ENCODE measurements around the gene ZNF527.
A peak's percentile ranks its signal among the peaks of the same experiment; 100 is the strongest.

The ZNF527 gene

GRCh38 chr19:37370880-37371661, at the start of gene ZNF527:
TSS of gene ZNF527 (plus strand) at chr19:37371099. CDS start at chr19:37374199, 3,100 bp downstream.
- peak; percentile 93 for DNase-seq
- H3K9ac ChIP-seq (ENCODE audit: low read length): peak within 1 kb of the TSS; percentile 66
- H2AFZ ChIP-seq (ENCODE audit: low read length): peak within 1 kb of the TSS; percentile 78

GRCh38 chr19:37329686-37330085, 41.2 kb upstream of the ZNF527 start:
- no peaks in the 10 kb centered on the region for H4K20me1 ChIP-seq (ENCODE audit: insufficient read depth, low read length)
- H3K9ac ChIP-seq (ENCODE audit: low read length): no peak overlapping the region
- no peaks in the 10 kb centered on the region for H3K27me3 ChIP-seq (replicated peaks; ENCODE audit: insufficient read depth, low read length)
- no peak overlapping the region for H3K27ac ChIP-seq (ENCODE audit: low read length)
- H3K4me2 ChIP-seq (ENCODE audit: low read depth, low read length): no peak overlapping the region
- no peaks in the 10 kb centered on the region for H3K9me3 ChIP-seq (replicated peaks; ENCODE audit: insufficient read depth, low read length)
- DNase-seq: no peak
- no peaks in the 10 kb centered on the region for H3F3A ChIP-seq (ENCODE audit: insufficient read depth, low read length)
- H3K36me3 ChIP-seq (replicated peaks; ENCODE audit: insufficient read depth, low read length): no peaks in the 10 kb centered on the region
- no peak overlapping the region for H2AFZ ChIP-seq (ENCODE audit: low read length)
- H3K4me1 ChIP-seq (ENCODE audit: low read length): no peaks in the 10 kb centered on the region
- H3K9me2 ChIP-seq (replicated peaks; ENCODE audit: insufficient read depth, low read length): no peaks in the 10 kb centered on the region
- TF ChIP-seq EZH2 (optimal IDR thresholded peaks at IDR 0.05; ENCODE audit: low read depth, low read length): no peak
- no peak for TF ChIP-seq CTCF (IDR thresholded peaks at IDR 0.05; ENCODE audit: low read length)
- TF ChIP-seq EZH2phosphoT487 (IDR thresholded peaks at IDR 0.05; ENCODE audit: low read length): no peak
- H3K4me3 ChIP-seq (ENCODE audit: low read length): no peak overlapping the region
- no peaks in the 10 kb centered on the region for H3K79me2 ChIP-seq (ENCODE audit: low read length)

More at GRCh38 chr19:37370880-37371661, at the start of gene ZNF527:
- Histone ChIP-seq H3K4me2 (ENCODE audit: low read depth, low read length) (peak within 1 kb of the TSS; percentile 84), H3K36me3 (replicated peaks; ENCODE audit: insufficient read depth, low read length) (no peaks in the 10 kb centered on the region), H3K9me3 (replicated peaks; ENCODE audit: insufficient read depth, low read length) (no peaks in the 10 kb centered on the region), H3K79me2 (ENCODE audit: low read length) (no peaks in the 10 kb centered on the region), H3K27ac (ENCODE audit: low read length) (peak within 1 kb of the TSS; percentile 47; the same call in 1 of the 2 replicates), H3K4me1 (ENCODE audit: low read length) (no peaks in the 10 kb centered on the region), H3F3A (ENCODE audit: insufficient read depth, low read length) (no peaks in the 10 kb centered on the region), H3K27me3 (replicated peaks; ENCODE audit: insufficient read depth, low read length) (no peaks in the 10 kb centered on the region), H4K20me1 (ENCODE audit: insufficient read depth, low read length) (no peaks in the 10 kb centered on the region), H3K9me2 (replicated peaks; ENCODE audit: insufficient read depth, low read length) (no peaks in the 10 kb centered on the region), H3K4me3 (ENCODE audit: low read length) (peak within 1 kb of the TSS; percentile 65)
- TF ChIP-seq EZH2phosphoT487 (IDR thresholded peaks at IDR 0.05; ENCODE audit: low read length): no peak
- 0 out of 2 replicates have a peak, but pooled peaks have one; percentile 4 for TF ChIP-seq CTCF (IDR thresholded peaks at IDR 0.05; ENCODE audit: low read length)

- H3F3A ChIP-seq (ENCODE audit: insufficient read depth, low read length): no peaks in the 10 kb centered on the region
- H4K20me1 ChIP-seq (ENCODE audit: insufficient read depth, low read length): no peaks in the 10 kb centered on the region
- no peak overlapping the region for H3K4me3 ChIP-seq (ENCODE audit: low read length)
- no peaks in the 10 kb centered on the region for H3K9me2 ChIP-seq (replicated peaks; ENCODE audit: insufficient read depth, low read length)
- TF ChIP-seq EZH2 (optimal IDR thresholded peaks at IDR 0.05; ENCODE audit: low read depth, low read length): no peak
- TF ChIP-seq CTCF (IDR thresholded peaks at IDR 0.05; ENCODE audit: low read length): no peak
- TF ChIP-seq EZH2phosphoT487 (IDR thresholded peaks at IDR 0.05; ENCODE audit: low read length): no peak
- no peaks in the 10 kb centered on the region for H3K36me3 ChIP-seq (replicated peaks; ENCODE audit: insufficient read depth, low read length)
- H3K79me2 ChIP-seq (ENCODE audit: low read length): no peaks in the 10 kb centered on the region
- DNase-seq: no peak
- no peak overlapping the region for H2AFZ ChIP-seq (ENCODE audit: low read length)
- H3K4me2 ChIP-seq (ENCODE audit: low read depth, low read length): no peak overlapping the region
- no peak overlapping the region for H3K9ac ChIP-seq (ENCODE audit: low read length)
- H3K4me1 ChIP-seq (ENCODE audit: low read length): no peaks in the 10 kb centered on the region
- H3K9me3 ChIP-seq (replicated peaks; ENCODE audit: insufficient read depth, low read length): no peaks in the 10 kb centered on the region
- no peak overlapping the region for H3K27ac ChIP-seq (ENCODE audit: low read length)
- no peaks in the 10 kb centered on the region for H3K27me3 ChIP-seq (replicated peaks; ENCODE audit: insufficient read depth, low read length)
Measured at GRCh38 chr19:37332839-37333238, 38.1 kb upstream of the ZNF527 start.

Measured in MM.1S (cell line).